HG03571 (cell line): ENCODE results near the gene PHKA1.
"Not testable (repeated sequence)": the region's sequence is repeated elsewhere in the genome, so short reads cannot be mapped to it uniquely, and the experiment has no call there.

Experiments
- ATAC-seq: cut with Tn5 transposase; IDR thresholded peaks from one replicate; pipeline ENCODE4 v1.9.1; 2021; ENCODE audit not compliant: unreplicated experiment

Gene PHKA1

DNA sequence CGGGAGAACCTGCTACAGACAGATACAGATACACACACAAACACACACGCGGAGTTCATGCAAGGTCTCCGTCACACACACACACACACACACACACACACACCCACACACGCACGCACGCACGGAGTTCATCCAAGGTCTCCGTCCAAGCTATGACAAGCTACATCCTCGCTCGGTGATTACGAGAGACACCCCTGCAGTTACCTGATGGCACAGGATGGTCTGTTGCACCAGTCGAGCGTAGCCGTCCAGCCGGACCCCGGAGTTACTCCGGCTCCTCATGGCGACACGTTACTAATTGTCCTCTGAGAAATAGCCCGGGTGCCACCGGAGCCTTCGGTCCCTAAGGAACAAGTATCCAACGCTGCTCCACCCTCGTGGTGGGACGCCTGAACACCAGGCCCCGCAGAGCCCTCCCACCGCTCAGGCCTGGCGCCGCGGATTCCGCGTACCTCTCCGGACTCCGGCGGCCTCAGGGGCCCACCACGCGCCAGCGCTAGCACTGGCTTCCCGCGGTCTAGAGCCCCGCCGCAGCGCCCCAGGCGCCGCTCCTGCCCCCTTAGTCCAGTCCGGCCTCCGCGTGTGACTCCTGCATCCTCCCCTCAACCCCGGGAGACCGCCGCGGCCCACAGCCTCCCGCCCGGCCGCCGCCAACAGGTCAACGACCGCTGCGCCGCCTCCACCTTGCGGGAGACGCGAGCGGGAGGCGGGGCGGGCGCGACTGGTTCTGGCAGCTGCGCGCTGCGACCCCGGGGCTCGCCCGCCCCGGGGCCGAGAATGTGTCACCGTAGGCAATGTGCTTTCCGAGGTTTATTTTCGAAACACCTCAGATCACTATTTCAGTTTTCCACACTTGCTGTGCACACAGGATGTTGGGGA lies at the start of gene PHKA1:
Gene PHKA1 (minus strand): TSS at position 708 of the 879 bp plus-strand sequence. CDS start 426 bp downstream, at position 282.
- ATAC-seq, result not testable (repeated sequence)

- ATAC-seq, result not testable (repeated sequence)
Observed at GRCh38 chrX:72760454-72760853, 46.3 kb upstream of the PHKA1 start.

- ATAC-seq, result not testable (repeated sequence)
Observed at GRCh38 chrX:72748545-72748944, 34.4 kb upstream of the PHKA1 start.

GRCh38 chrX:72745546-72745945 lies 31.4 kb upstream of the PHKA1 start:
- ATAC-seq, result not testable (repeated sequence)

DNA sequence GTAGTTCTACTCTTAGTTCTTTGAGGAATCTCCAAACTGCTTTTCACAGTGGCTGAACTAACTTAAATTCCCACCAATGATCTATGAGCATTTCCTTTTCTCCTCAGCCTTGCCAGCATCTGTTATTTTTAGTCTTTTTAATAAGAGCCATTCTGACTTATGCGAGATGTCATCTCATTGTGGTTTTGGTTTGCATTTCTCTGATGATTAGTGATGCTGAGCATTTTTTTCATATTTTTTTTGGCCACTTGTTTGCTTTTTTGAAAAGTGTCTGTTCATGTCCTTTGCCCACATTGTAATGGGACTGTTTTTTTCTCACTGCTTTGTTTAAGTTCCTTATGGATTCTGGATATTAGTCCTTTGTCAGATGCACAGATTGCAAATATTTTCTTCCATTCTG lies 21.5 kb upstream of the PHKA1 start:
- ATAC-seq, result no peak

- ATAC-seq, result not testable (repeated sequence)
Observed at GRCh38 chrX:72733636-72734035, 19.5 kb upstream of the PHKA1 start.

DNA sequence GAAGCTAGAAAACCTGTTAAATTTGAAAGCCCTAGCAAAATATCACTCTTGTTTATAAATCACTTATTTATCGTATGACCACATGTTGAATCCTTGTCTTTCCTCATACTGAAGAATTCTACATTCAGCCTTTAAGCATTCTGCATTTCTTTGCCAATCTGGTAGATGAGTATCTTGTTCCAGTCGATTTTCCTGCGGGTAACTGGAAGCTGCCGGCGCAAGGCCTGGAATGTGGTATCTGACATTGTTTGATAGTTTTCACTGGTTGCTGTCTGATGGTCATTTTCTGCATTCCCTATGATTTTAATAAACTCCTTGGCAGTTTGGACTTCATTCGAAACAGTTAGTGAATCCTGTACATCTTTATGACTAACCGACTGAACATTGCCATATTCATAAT lies 13.7 kb upstream of the PHKA1 start:
- ATAC-seq, result no peak

DNA sequence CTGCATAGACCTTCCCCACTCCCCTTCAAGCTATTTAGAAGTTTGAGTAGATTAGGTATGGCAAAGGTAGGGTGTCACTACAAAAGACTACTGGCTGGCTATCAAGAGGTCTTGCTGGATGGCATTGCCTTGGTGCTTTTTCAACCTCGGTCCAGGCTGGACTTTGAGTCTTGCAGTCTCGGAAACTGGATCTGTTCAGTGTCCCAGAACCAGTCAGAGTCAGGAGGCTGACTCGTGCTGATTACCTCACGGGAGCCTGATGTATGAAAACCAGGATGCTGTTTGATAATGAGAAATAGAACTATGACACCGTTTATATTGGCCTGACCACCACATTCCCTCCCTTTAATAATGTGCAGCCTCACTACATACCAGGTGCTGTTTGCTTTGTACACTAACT lies 2.7 kb upstream of the PHKA1 start:
- no peak for ATAC-seq

- no peak for ATAC-seq
Observed at GRCh38 chrX:72715546-72715945, 1.4 kb upstream of the PHKA1 start.

DNA sequence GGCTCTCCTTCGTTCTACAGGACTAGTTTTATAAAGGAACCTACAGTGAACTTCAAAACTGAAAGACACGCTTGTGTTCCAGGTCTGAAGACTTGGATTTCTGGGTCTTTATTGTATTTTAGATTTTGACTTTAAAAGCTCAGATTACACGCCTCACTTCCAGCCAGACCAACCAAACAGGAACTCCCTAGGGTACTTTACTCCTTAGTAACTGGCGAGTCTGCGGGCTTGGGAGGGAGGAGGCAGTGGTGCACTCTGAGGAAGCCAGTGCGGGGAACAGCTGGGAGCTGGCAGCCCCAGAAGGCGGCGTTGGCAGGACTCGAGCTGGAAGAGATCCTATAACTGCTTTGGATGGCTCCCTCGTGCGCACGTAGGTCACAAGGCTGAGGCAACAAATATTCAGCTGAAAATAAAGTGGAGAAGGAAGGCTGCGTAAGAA lies 391 bp upstream of the PHKA1 start:
- no peak for ATAC-seq

GRCh38 chrX:72713130-72713529 lies 976 bp downstream of the PHKA1 start:
- no peak for ATAC-seq

DNA sequence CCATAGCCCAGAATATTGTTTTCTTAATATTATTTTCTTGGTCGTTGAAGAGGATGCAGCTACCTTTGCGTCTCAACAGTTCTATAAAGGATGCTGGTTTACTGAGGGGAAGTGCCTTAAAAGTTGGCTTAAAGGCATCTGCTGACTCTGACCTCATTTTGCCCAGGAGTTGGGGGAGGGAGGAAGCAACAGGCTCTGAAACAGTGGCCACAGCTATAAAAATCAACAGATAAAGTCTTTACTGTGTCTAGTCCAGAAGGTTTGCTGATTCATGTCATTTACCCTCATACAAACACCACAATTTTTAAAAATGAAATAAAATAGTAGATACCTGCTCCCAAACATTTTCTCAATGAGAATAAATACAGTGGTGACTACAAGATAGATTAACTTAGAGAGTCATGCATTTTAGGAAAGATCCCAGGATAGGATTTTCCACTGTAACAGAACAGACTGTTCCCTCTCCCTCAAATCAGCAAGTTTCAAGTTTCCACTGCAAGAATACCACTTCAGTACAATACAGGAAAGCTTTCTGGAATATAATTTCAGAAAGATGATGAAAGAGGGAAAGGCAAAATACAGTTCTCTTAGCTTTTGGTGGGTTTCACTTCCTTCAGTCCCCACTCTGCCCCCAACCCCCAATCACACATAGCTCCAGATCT lies 1.9 kb downstream of the PHKA1 start:
- no peak for ATAC-seq

GRCh38 chrX:72705814-72706213 lies 8.3 kb downstream of the PHKA1 start:
- no peak for ATAC-seq

DNA sequence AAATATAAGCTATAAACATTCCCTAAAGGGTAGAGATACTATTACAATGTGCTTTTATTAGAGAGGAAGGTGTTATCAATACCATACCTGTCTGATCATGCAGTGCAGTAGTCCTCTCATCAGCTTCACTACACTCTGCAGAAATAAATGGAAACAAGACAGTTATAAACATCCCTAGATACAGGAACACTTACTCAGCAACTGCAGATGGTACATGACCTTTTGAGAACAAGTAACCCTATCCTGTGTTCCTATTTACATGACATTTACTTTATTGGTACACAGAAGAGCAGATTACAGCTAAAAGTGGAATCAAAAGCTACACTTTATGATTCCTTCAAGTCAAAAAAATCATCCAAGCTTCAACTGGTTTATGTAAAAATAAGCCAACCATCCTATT lies 9.0 kb downstream of the PHKA1 start:
- no peak for ATAC-seq

GRCh38 chrX:72694170-72694569 lies 19.9 kb downstream of the PHKA1 start:
- ATAC-seq, result no peak

DNA sequence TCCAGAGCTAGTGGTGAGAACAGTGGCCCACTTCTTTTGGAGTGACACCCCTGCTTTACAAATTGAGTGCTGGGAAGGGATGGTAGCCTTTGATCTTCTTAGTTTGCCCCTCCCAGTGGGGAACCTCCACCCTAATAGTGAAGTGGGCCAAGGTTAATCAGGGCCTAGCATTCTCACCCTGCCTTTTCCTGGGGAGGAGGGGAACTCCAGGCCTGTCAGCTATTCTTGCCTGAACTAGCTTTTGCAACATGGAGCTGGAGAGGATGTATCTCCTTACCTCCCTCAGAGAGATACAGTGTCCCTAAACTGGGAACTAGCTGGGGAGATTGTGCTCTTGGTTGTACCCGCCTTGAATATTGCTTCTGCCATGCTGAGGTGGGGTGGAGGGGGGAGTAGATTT lies 20.6 kb downstream of the PHKA1 start:
- ATAC-seq, result no peak

GRCh38 chrX:72687396-72687795 lies 26.7 kb downstream of the PHKA1 start:
- no peak for ATAC-seq

GRCh38 chrX:72685810-72686456 lies 28.2 kb downstream of the PHKA1 start:
- no peak for ATAC-seq

- ATAC-seq, result no peak
Observed at GRCh38 chrX:72685018-72685417, 29.1 kb downstream of the PHKA1 start.

DNA sequence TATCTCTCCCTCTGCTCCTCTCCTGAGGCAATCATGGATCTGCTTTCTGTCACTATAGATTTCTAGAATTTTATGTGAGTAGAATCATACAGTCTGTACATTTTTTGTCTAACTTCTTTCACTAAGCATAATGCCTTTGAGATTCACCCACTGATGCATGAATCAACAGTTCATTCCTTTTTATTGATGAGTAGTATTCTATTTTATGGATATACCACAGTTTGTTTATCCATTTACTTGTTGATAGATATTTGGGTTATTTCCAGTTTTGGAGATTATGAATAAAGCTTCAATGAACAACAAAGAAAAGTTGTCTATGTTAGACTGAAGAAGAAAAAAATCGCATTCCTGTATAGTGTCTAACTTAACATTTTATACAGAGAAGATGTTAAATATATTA lies 30.5 kb downstream of the PHKA1 start:
- ATAC-seq, result no peak

- no peak for ATAC-seq
Observed at GRCh38 chrX:72676465-72676864, 37.6 kb downstream of the PHKA1 start.

DNA sequence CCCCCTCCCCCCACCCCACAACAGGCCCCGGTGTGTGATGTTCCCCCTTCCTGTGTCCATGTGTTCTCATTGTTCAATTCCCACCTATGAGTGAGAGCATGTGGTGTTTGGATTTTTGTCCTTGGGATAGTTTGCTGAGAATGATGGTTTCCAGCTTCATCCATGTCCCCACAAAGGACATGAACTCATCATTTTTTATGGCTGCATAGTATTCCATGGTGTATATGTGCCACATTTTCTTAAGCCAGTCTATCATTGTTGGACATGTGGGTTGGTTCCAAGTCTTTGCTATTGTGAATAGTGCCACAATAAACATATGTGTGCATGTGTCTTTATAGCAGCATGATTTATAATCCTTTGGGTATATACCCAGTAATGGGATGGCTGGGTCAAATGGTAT lies 40.2 kb downstream of the PHKA1 start:
- not testable (repeated sequence) for ATAC-seq
